GM19193 (cell line): Measurements from ENCODE around the gene WDR93.

Experiments used
- POLR2A ChIP-seq: IDR thresholded peaks from 4 replicates; pipeline ENCODE4 v1.6.1; 2011; ENCODE audit not compliant: insufficient read depth, insufficient read length; ENCODE audit errors: extremely low read depth

The WDR93 gene

GRCh38 chr15:89777073-89777751 lies 86.6 kb downstream of the WDR93 start:
- no peak for TF ChIP-seq POLR2A

GRCh38 chr15:89777782-89778380 lies 87.3 kb downstream of the WDR93 start:
- no peak for TF ChIP-seq POLR2A

- no peak for TF ChIP-seq POLR2A
Observed at GRCh38 chr15:89778861-89779260, 88.2 kb downstream of the WDR93 start.

DNA sequence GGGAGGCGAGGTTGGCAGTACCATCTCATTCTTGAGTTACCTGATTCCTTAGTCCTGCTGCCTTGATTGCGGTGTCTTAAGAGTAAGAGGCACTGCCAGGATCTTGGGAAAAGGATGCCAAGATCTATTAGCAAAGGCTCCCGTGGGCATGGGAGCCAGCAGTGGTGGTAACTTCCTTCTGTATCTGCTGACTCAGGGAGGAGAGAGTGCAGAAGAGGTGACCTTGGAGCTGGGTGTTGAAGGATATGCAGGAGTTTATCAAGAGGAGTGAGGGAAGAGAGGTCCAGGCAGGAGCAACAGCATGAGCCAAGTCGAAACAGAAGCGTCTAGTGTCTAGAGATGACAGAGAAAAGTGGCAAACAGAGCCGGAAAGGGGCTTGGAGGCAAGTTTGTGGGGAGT lies 90.0 kb downstream of the WDR93 start:
- TF ChIP-seq POLR2A = no peak

- peak; percentile 30 for TF ChIP-seq POLR2A
Observed at GRCh38 chr15:89781055-89781454, 90.4 kb downstream of the WDR93 start.

- no peak for TF ChIP-seq POLR2A
Observed at GRCh38 chr15:89781891-89782618, 91.4 kb downstream of the WDR93 start.

GRCh38 chr15:89783111-89783860 lies 92.7 kb downstream of the WDR93 start:
- no peak for TF ChIP-seq POLR2A

GRCh38 chr15:89783861-89784685 lies 93.5 kb downstream of the WDR93 start:
- TF ChIP-seq POLR2A = no peak

- TF ChIP-seq POLR2A = no peak
Observed at GRCh38 chr15:89784686-89784960, 94.0 kb downstream of the WDR93 start.

DNA sequence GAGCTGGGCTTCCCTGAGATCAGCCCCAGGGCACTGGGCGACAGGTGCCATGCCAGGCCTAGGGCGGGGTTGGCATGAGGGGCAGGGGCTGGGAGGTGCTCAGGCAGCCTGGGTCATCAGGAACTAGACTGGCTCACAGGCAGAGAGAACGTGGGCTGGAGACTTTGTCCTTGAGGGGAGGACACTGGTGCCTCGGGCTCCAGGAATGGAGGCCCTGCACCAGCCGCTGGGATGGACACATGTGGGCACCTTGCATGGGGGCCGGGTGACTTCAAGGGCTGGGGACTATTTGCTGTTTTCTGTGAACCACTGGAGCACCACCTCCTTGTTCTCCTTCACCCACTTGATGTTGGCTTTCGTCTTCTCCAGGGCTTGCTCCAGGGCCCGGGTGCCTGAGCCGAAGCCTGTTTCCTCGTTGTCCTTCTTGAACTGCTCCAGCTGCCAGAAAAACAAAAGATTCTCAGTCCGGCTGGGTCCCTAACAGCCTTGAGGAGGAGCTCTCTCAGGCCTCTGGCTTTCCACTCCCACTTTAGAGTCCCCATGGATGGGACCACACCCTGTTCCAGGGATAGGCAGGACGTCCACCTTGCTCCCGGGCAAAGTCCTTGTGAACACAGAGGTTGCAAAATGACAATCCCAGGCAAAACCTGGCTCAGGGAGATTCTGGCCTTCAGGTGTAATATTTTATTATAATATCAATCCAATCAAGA lies 94.6 kb downstream of the WDR93 start:
- TF ChIP-seq POLR2A = no peak

DNA sequence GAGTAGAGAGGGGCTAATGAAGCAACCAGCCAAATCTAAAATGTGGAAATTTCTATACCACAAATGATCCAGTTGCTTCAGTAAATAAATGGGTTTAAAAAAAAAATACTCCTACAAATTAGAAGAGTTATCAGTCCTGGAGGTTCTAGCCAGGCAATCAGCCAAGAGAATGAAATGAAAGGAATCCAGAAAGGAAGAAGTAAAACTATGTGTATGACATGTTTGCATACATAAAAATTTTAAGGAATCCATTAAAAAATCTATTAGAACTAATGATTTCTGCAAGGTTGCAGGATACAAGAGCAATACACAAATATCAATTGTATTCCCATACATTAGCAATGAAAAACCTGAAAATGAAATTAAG lies 95.1 kb downstream of the WDR93 start:
- no peak for TF ChIP-seq POLR2A

DNA sequence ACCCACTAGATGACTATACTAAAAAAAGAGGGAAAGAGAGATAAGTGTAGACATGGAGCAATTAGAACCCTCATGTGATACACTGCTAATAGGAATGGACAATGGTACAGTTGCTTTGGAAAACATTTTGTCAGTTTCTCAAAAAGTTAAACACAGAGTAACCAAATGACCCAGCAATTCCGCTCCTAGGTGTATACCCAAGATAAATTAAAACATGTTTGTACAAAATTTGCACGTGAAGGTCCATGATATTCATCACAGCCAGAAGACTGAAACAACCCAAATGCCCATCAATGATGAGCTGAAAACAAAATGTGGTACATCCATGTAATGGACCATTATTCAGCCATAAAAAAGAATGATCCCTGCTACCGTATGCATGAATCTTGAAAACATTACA lies 97.3 kb downstream of the WDR93 start:
- TF ChIP-seq POLR2A = no peak

GRCh38 chr15:89790206-89790605 lies 99.6 kb downstream of the WDR93 start:
- TF ChIP-seq POLR2A = no peak

DNA sequence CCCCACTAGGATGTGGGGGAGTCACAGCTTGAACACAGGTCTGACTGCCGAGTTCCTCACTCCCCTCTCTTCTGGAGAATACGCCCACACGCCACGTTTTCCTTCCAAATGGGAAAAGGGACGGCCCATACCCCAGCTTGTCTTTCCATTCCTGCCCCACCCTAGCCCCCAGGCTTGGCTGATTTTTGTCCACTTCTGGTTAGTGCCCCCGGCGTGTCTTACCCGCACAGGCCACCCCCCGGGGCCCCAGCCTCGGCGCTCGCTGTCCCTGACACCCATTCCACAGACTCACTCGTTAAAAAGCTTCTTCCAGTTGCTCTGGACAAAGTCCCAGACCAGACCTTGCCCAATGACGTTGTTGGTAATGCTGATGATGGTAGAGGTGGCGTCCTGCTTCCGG lies 100.0 kb downstream of the WDR93 start:
- no peak for TF ChIP-seq POLR2A
